Activated CD8-positive, alpha-beta T cell treated with anti-CD3 and anti-CD28 coated beads for 36 hours (primary cell): Measurements from ENCODE around the gene LAMA5. TPM values are rescaled to one million over a fixed set of nuclear protein-coding genes. Genes with fewer than 3 reads are reported as not detected.

ENCODE experiments used
- ATAC-seq: fragments of 200-7000 bp; cut with Tn5 transposase; one replicate; pipeline ENCODE4 v1.10.0; 2021; ENCODE audit warnings: mild to moderate bottlenecking, moderate library complexity
- CTCF ChIA-PET: fragments of 350-600 bp; sonication (Branson Sonifier 250); formaldehyde crosslinking; loops from one replicate; lab custom pipeline; 2021; ENCODE audit warnings: antibody characterized with exemption; lab: Charles Lee
- POLR2A ChIA-PET: fragments of 350-600 bp; sonication (Branson Sonifier 250); formaldehyde crosslinking; loops from one replicate; lab custom pipeline; 2021; ENCODE audit warnings: antibody characterized with exemption; lab: Charles Lee
- DNase-seq: peaks from one replicate; pipeline ENCODE4 v3.0.0-alpha.2; 2020
- H3K27ac Mint-ChIP-seq: one replicate; pipeline ENCODE4 v1.8.0; 2021; ENCODE audit warnings: mild to moderate bottlenecking, mixed read lengths
- H3K27me3 Mint-ChIP-seq: one replicate; pipeline ENCODE4 v1.8.0; 2021; ENCODE audit warnings: mixed read lengths
- H3K36me3 Mint-ChIP-seq: one replicate; pipeline ENCODE4 v1.8.0; 2021; ENCODE audit warnings: low read depth, mixed read lengths
- H3K4me1 Mint-ChIP-seq: one replicate; pipeline ENCODE4 v1.8.0; 2021; ENCODE audit warnings: low read depth, mixed read lengths
- H3K4me3 Mint-ChIP-seq: one replicate; pipeline ENCODE4 v1.8.0; 2021; ENCODE audit warnings: mild to moderate bottlenecking, moderate library complexity, mixed read lengths
- H3K9me3 Mint-ChIP-seq: one replicate; pipeline ENCODE4 v1.8.0; 2021; ENCODE audit warnings: mixed read lengths
- CTCF ChIP-seq: fragments of 200-600 bp; IDR thresholded peaks from one replicate; pipeline ENCODE4 v1.8.0; 2022; ENCODE audit warnings: antibody characterized with exemption, mild to moderate bottlenecking
- intact Hi-C: fragments of 100-400 bp; cut with micrococcal nuclease; formaldehyde crosslinking; loops from one replicate; pipeline ENCODE4 v1.10.0; 2022
- total RNA-seq, 2 experiments: library from RNA; stranded (reverse); gene quantifications; one replicate each; pipeline ENCODE4 v1.2.3, GENCODE V29; 2021

The LAMA5 gene
- total RNA-seq, 2 experiments from 2014 or later, result 0.25 to 0.76 TPM

- H3K4me3 Mint-ChIP-seq, result no peak overlapping the region
- CTCF ChIA-PET, result interaction anchor here (1.1 kb wide), 1 partner anchor 174 kb away, joined by 3 read pairs; no protein-coding TSS in a partner anchor
- H3K27ac Mint-ChIP-seq, result no peak overlapping the region
- DNase-seq (no peak), ATAC-seq (no peak)
- no peak for TF ChIP-seq CTCF
- no peaks in the 10 kb centered on the region for H3K36me3 Mint-ChIP-seq
- H3K9me3 Mint-ChIP-seq, result no peaks in the 10 kb centered on the region
- no peaks in the 10 kb centered on the region for H3K4me1 Mint-ChIP-seq
- intact Hi-C loops, result no loop called here
- H3K27me3 Mint-ChIP-seq, result no peaks in the 10 kb centered on the region
- POLR2A ChIA-PET, result no interaction called here
These were observed 41.8 kb downstream of the LAMA5 start for GRCh38 chr20:62325172-62325905.

- no peak for TF ChIP-seq CTCF
- DNase-seq, result no peak
- Mint-ChIP-seq H3K4me1 (no peaks in the 10 kb centered on the region), H3K27ac (no peak overlapping the region), H3K27me3 (no peaks in the 10 kb centered on the region), H3K36me3 (no peaks in the 10 kb centered on the region), H3K9me3 (no peaks in the 10 kb centered on the region), H3K4me3 (no peak overlapping the region)
- intact Hi-C loops, result no loop called here
- ATAC-seq, result no peak
- ChIA-PET POLR2A (interaction anchor here (0.8 kb wide), 1 partner anchor 10 kb away, joined by 3 read pairs; no protein-coding TSS in a partner anchor), CTCF (no interaction called here)
These were observed 42.9 kb downstream of the LAMA5 start for GRCh38 chr20:62323980-62324906.

- no peak for TF ChIP-seq CTCF
- H3K27me3 Mint-ChIP-seq, result no peaks in the 10 kb centered on the region
- intact Hi-C loops, result no loop called here
- no peak overlapping the region for H3K4me3 Mint-ChIP-seq
- CTCF ChIA-PET, result no interaction called here
- no peaks in the 10 kb centered on the region for H3K36me3 Mint-ChIP-seq
- POLR2A ChIA-PET, result interaction anchor here (0.8 kb wide), 1 partner anchor 11 kb away, joined by 3 read pairs; no protein-coding TSS in a partner anchor
- no peaks in the 10 kb centered on the region for H3K9me3 Mint-ChIP-seq
- no peak overlapping the region for H3K27ac Mint-ChIP-seq
- H3K4me1 Mint-ChIP-seq, result no peaks in the 10 kb centered on the region
- DNase-seq (no peak), ATAC-seq (no peak)
These were observed 43.7 kb downstream of the LAMA5 start for GRCh38 chr20:62323146-62323979.

- CTCF ChIA-PET, result no interaction called here
- no peaks in the 10 kb centered on the region for H3K4me1 Mint-ChIP-seq
- no peak for ATAC-seq
- no peak overlapping the region for H3K27ac Mint-ChIP-seq
- POLR2A ChIA-PET, result no interaction called here
- no peaks in the 10 kb centered on the region for H3K36me3 Mint-ChIP-seq
- H3K4me3 Mint-ChIP-seq, result no peak overlapping the region
- no peaks in the 10 kb centered on the region for H3K9me3 Mint-ChIP-seq
- TF ChIP-seq CTCF, result no peak
- intact Hi-C loops, result no loop called here
- H3K27me3 Mint-ChIP-seq, result no peaks in the 10 kb centered on the region
- DNase-seq, result no peak
These were observed 44.5 kb downstream of the LAMA5 start for GRCh38 chr20:62322492-62323041.
